Mesangial cell (primary cell): ENCODE results near the gene UBE2E1. TPM values are rescaled to one million over a fixed set of nuclear protein-coding genes. Genes with fewer than 3 reads are reported as not detected.

ENCODE experiments used
- total RNA-seq: library from RNA; depleted of rRNA; stranded (reverse); fragments of >200 nt; gene quantifications from 2 replicates; pipeline ENCODE4 v1.2.3, GENCODE V29; 2015

UBE2E1 gene
- total RNA-seq, result 37.5 and 58.5 TPM in 2 replicates

DNA sequence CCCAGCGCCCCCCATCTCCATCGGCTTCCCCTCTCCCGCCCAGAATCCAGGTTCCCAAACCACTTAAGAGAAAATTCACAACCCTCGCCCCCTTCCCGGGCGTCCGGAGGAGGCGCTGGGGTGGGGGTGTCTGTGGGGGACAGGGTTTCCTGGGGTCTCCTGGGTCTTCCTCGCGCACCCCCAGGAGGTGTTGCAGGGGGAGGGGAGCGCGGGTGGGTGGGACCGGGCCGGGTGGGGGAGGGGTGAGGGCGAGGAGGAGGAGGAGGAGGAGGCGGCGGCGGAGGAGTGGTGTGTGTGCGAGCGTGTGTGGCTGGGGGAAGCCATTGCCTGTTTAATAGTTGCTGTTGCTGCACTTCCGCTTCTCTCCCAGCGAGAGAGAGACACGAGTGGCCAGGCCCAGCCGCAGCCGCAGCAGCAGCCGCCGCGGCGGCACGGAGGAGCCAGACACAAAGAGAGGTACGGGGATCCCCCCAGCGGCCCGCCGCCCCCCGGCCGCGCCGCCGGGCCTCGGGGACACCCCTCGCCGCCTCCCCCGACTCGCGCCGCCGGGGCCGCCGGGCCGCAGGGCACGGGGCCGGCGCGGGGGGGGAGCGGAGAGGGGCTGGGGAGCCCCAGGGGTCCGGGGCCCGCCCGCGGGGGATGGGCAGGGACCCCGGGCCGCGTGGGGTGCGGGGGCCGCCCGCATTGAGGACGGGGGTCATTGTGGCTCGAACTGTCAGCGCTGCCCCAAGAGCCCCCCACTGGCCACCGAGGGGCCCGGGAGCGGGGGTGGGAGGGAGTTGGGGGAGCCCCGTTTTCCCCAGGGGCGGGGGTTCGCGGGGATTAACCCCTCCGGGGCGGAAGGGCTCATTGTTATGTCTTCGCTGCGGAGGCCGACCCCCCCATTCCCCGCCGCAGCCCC, at the start of gene UBE2E1:
Gene UBE2E1 (plus strand): TSS at position 323 of the 901 bp plus-strand sequence. CDS start 1,315 bp downstream, outside the sequence.

GRCh38 chr3:23916886-23917678, 111.3 kb downstream of the UBE2E1 start, which contains the start of the genes NKIRAS1 and RPL15:
Gene NKIRAS1 (minus strand): TSS chr3:23916990. CDS start chr3:23910904, 6,086 bp downstream.
Gene RPL15 (plus strand): TSS chr3:23917132. CDS start chr3:23917860, 728 bp downstream.

Other genes with a start within 250 kb of the UBE2E1 start
- gene NKIRAS1, start 111.0 kb downstream of the UBE2E1 start, total RNA-seq, result 1.8 and 4.1 TPM in 2 replicates
- gene RPL15, start 111.2 kb downstream of the UBE2E1 start, total RNA-seq, result 2,226 and 2,586 TPM in 2 replicates
- 8.0 and 10.1 TPM in 2 replicates for gene NR1D2, start 139.3 kb downstream of the UBE2E1 start, total RNA-seq